ENCODE measurements around the gene NMRK1.

The NMRK1 gene

DNA sequence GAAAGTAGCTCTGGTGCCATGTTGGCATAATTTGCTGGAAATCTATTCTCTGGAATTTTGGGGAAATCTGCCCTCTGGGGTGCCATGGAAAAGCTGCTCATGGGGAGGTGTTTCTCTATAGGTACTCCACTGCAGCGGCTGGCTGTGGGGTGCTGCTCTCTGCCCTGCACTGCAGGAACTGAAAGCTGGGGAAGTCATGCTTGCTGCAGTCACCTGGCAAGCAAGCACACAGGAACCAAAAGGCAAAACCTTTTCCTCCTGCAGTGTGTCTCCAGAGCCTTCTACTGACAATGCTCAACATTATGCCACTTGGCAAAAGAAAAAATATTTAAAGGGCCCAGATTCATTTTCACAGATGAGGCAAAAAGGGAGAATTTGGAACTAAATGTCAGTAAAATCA lies 34.1 kb downstream of the NMRK1 start:
- H3K4me3 Mint-ChIP-seq: no peak overlapping the region
- ATAC-seq: no peak
- H3K27ac Mint-ChIP-seq: no peak overlapping the region
- H3K36me3 Mint-ChIP-seq: no peaks in the 10 kb centered on the region
- no peaks in the 10 kb centered on the region for H3K4me1 Mint-ChIP-seq
- DNase-seq (ENCODE audit: low spot score in 2 of 2): no peak
- no peaks in the 10 kb centered on the region for H3K9me3 Mint-ChIP-seq

DNA sequence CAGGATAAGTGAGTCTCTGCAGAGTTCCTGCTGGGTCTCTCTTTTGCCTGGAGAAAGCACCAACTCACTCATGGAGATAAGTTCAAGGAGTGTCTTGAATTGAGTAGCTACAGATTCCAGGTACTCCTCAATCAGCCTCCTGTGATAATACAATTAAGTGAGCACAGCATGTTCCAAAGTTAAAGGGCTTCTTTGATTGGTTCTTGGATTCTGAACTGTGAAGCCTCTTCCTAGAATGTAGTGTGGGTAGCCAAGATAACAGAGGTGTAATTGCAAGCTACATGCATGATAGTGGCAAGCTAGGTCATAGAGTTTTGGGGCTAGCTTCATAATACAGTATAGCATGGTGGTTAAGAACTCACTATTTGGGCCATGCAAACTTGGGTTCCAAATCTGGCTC lies 36.7 kb downstream of the NMRK1 start:
- Mint-ChIP-seq H3K9me3 (no peaks in the 10 kb centered on the region), H3K36me3 (no peaks in the 10 kb centered on the region), H3K27ac (no peak overlapping the region), H3K4me1 (no peaks in the 10 kb centered on the region), H3K4me3 (no peak overlapping the region)
- ATAC-seq (no peak), DNase-seq (ENCODE audit: low spot score in 2 of 2) (no peak)

DNA sequence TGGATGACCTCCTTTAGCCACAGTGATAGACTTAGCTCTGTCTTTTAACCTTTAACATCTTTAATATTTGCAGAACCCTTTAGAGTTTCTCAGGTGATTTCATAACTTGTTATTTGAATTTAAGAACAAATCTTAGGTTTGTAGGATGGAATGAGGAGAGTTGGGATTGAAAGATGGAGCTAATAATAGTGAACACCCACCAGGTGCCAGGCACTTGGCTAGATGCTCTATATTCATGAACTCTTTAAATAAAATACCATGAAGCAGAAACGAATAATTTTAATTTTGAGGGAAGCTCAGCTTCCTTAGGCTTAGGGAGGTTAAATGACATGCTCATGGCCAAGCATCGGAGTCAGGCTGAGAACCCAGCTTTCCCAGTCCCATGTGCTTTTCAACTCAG lies 40.4 kb downstream of the NMRK1 start:
- Mint-ChIP-seq H3K27ac (no peak overlapping the region), H3K4me3 (no peak overlapping the region), H3K9me3 (no peaks in the 10 kb centered on the region), H3K36me3 (no peaks in the 10 kb centered on the region), H3K4me1 (no peaks in the 10 kb centered on the region)
- DNase-seq (ENCODE audit: low spot score in 2 of 2): no peak
- no peak for ATAC-seq

DNA sequence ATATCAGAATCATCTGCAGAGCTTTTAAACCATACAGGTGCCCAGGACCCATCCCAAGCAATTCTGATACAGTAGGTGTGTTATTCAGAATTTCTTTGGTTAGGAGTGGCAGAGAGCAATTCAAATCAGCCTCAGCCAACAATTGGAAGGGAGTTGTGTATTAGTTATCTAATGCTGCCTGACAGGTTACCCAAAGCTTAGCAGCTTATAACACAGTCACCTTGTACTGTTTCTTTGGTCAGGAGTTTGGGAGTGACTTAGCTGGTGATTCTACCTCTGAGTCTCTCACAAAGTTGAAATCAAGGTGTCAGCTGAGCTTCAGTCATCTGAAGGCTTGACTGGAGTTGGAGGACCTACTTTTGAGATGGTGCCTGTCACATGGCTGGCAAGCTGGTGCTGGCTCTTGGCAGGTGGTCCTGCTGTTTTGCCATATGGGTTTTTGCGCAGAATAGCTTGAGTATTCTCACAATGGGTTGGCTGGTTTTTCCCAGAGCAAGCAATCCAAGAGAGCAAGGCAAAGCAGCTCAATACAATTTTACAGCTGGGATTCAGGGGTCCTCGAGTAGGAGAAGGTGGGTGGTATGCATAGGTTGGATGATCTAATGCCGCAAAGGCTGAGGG lies 41.1 kb downstream of the NMRK1 start:
- H3K27ac Mint-ChIP-seq: no peak overlapping the region
- no peaks in the 10 kb centered on the region for H3K36me3 Mint-ChIP-seq

DNA sequence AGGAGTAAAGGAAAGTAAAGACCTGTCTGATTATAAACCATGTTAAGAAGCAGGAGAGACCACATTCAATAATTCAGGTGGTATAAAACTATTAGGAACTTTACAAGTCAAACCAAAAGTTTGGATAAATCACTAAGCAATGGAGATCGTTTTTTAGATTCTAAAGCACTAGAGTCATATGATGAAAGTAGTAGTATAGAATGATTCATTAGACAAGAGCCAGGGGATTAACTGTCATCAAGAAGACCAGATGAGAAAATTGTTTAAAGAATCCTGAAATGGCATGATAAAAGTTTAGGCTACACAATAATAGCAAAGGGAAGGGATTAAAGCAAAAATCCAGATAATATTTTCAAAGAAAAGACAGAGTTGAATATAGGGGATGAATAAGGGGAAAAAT lies 46.9 kb downstream of the NMRK1 start:
- H3K4me1 Mint-ChIP-seq: peaks cover 9% of the 10 kb centered on the region
- no peaks in the 10 kb centered on the region for H3K36me3 Mint-ChIP-seq
- ATAC-seq (no peak), DNase-seq (ENCODE audit: low spot score in 2 of 2) (no peak)
- H3K9me3 Mint-ChIP-seq: no peaks in the 10 kb centered on the region
- H3K4me3 Mint-ChIP-seq: no peak overlapping the region
- no peak overlapping the region for H3K27ac Mint-ChIP-seq

More for the DNA sequence above, 41.1 kb downstream of the NMRK1 start:
- Mint-ChIP-seq H3K4me1 (no peaks in the 10 kb centered on the region), H3K9me3 (no peaks in the 10 kb centered on the region), H3K4me3 (no peak overlapping the region)
- DNase-seq (ENCODE audit: low spot score in 2 of 2) (no peak), ATAC-seq (no peak)

DNA sequence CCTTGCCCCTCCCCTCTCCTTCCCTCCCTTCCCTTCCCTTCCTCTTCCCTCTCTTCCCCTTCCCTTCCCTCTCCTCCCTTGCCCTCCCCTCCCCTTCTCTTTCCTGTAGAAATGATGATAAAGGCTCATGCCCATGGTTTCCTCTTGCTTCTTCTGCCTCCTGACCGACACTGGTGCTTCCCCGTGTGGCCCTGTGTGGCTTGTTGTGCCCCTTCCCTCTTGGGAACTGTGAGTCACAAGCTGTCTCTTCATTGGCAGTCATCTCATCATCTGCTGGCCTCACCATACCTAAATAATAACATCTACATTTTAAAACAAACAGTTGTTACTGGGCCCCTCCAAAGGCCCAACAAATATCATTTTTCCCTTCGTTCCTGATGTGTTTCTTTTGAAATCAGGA lies 48.2 kb downstream of the NMRK1 start:
- DNase-seq (ENCODE audit: low spot score in 2 of 2): no peak
- Mint-ChIP-seq H3K27ac (peak overlapping the region; percentile 26), H3K9me3 (no peaks in the 10 kb centered on the region), H3K4me3 (no peak overlapping the region), H3K4me1 (peaks cover 9% of the 10 kb centered on the region), H3K36me3 (no peaks in the 10 kb centered on the region)
- peak; percentile 89 for ATAC-seq

DNA sequence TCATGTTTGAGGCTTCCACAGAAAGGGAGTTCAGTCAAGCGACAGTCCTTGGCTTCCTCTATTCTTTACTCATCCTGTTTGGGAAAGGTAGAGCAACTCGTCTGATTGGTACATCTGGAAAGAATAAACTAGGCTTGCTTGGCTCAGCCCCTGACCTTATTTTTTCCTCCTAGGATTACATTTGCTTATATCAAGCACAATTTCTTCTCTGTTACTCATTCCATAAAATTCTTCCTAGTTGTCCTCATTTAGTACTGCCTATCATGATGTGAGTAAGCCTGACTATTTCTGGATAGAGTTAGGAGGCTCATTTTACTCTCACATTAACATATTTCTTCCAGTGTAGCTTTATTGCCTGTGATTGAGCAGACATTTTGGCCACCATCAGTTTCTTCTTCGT lies 48.9 kb downstream of the NMRK1 start:
- Mint-ChIP-seq H3K4me1 (peaks cover 9% of the 10 kb centered on the region), H3K9me3 (no peaks in the 10 kb centered on the region), H3K27ac (no peak overlapping the region), H3K36me3 (no peaks in the 10 kb centered on the region), H3K4me3 (no peak overlapping the region)
- ATAC-seq: no peak
- no peak for DNase-seq (ENCODE audit: low spot score in 2 of 2)

DNA sequence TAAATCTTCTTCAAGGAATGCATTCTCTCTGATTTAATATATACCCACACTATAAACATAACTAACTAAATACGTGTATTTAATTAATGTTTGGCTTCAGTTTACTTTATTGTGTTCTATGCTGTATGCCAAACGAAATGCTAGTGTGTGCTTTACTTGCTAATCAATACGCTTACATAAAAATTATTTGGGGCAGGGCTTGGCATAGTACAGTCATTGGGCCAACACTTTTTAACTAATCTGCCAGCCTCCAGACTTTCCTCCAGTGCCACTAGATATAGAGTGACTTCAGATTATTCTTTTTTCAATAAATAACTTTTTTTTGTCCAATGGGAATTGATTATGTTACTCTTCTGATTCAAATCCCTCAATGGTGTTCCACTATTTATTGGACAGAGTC lies 51.2 kb downstream of the NMRK1 start:
- DNase-seq (ENCODE audit: low spot score in 2 of 2) (no peak), ATAC-seq (no peak)
- peaks cover 9% of the 10 kb centered on the region for H3K4me1 Mint-ChIP-seq
- no peaks in the 10 kb centered on the region for H3K9me3 Mint-ChIP-seq
- no peak overlapping the region for H3K4me3 Mint-ChIP-seq
- no peaks in the 10 kb centered on the region for H3K36me3 Mint-ChIP-seq
- no peak overlapping the region for H3K27ac Mint-ChIP-seq

DNA sequence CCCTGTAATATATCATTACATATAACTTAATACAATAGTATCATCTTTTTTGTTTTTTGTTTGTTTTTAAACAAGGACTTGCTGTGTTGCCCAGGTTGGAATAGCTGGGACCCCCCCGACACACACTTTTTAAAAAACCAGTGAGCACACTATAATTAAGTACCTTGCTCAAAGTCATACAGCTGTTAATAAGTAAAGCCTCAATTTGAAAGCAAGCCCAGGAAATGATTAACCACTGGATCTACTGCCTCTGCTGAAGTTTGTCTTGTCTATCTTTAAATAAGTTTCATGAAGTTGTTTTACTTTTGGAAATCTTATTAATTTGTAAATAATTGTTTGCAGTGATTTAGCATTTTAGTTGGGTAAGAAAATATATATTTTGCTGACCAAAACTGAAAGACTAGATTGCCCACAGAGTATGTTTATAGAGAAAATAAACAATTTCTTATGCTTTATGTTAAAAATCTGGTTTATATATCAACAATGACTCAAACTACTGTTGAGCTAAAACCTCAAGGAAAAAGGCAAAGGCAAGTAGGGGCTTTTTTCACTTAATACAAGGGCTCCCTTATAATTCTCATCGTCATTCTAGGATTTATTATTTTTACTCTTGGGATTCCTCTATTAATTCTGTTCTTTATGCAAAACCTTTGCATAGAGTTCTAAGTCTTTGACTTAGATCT lies 54.0 kb downstream of the NMRK1 start:
- Mint-ChIP-seq H3K27ac (no peak overlapping the region), H3K4me3 (no peak overlapping the region), H3K36me3 (no peaks in the 10 kb centered on the region), H3K9me3 (no peaks in the 10 kb centered on the region), H3K4me1 (no peaks in the 10 kb centered on the region)
- DNase-seq (ENCODE audit: low spot score in 2 of 2) (no peak), ATAC-seq (no peak)

DNA sequence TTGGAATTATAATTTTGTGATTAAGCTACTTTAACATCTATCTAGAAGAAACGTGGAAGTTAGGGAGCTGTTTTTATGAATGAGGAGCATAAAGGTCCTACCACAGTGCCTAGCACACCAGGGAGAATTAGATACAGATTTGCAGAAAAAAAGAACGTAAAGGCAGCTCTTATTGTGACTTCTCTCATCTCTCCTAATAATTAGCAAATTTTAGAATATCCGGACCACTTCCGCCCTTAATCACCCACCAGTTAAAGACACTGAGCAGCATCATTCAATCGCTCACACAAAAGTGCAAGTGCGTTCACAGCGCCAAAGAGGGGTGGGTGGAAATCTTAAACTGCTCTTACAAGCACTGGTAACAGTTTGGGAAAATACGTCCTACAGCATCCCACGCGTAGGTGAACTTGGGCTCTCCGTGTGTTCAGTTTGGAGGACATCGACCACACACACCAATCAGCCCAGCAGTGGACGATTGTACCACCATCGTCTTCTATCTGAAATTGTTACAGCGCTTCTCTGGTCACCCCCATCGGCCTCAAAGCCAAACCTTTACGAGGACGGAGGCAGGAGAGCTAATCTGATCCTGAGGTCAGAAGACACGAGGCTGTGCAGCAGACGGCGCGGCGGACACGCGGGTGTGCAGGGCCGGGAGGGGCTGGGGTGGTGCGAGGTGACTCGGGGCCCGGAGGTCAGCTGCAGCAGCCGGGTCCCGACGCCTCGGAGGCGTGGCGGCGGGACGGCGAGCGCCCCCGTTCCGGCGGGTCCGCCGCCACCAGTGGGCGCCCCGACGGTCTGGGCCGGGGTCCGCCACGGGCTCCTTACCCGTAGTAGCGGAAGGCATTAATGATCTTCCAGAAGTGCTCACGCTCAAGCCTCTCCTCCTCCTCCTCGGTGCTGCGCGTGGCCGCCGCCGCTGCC lies 60.5 kb downstream of the NMRK1 start:
- Mint-ChIP-seq H3K9me3 (no peaks in the 10 kb centered on the region), H3K27ac (peak overlapping the region; percentile 90), H3K4me1 (peaks cover 44% of the 10 kb centered on the region), H3K36me3 (peaks cover 8% of the 10 kb centered on the region), H3K4me3 (peak overlapping the region; percentile 79)
- peak in 1 of 2 donors; percentile 44 for DNase-seq (ENCODE audit: low spot score in 2 of 2)
- peak; percentile 61 for ATAC-seq

DNA sequence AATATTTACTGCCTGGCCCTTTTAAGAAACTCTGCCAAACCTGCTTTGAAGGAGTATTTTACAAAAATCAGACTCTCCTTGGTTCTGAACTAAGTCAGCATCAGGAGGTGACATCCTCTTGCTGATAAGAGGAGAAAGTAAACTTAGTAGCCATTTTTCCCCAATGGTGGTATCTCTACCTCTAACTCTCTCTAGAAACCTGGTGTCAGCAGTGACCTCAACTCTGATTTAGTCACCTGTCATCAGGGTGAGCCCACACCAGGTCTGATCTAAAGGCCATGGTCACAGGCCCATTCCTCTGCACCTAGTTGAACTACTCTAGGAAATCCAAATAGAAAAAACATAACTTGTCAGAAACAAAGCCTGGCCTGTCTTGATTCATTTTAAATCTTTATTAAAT lies 64.1 kb downstream of the NMRK1 start:
- no peak overlapping the region for H3K27ac Mint-ChIP-seq

DNA sequence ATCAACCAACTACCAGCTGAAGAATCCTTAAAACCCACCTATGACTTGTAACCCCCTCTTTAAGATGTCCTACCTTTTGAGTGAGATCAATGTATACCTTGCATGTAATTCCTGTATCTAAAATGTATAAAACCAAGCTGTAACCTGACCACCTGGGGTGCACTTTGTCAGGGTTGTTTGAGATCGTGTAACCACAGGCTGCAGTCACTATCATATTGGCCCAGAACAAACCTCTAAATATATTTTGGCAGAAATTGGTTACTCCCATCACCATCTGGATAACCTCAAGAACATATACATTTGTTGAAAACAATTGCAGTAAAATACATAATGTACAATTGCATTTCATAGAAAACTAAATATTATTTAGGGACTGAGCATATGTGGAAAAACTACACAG lies 68.3 kb downstream of the NMRK1 start:
- ATAC-seq: no peak
- Mint-ChIP-seq H3K27ac (no peak overlapping the region), H3K4me3 (no peak overlapping the region)

More for the DNA sequence above, 64.1 kb downstream of the NMRK1 start:
- H3K36me3 Mint-ChIP-seq: peaks cover 15% of the 10 kb centered on the region
- H3K4me1 Mint-ChIP-seq: peaks cover 63% of the 10 kb centered on the region
- H3K4me3 Mint-ChIP-seq: no peak overlapping the region
- ATAC-seq: peak; percentile 58
- no peaks in the 10 kb centered on the region for H3K9me3 Mint-ChIP-seq
- DNase-seq (ENCODE audit: low spot score in 2 of 2): no peak

DNA sequence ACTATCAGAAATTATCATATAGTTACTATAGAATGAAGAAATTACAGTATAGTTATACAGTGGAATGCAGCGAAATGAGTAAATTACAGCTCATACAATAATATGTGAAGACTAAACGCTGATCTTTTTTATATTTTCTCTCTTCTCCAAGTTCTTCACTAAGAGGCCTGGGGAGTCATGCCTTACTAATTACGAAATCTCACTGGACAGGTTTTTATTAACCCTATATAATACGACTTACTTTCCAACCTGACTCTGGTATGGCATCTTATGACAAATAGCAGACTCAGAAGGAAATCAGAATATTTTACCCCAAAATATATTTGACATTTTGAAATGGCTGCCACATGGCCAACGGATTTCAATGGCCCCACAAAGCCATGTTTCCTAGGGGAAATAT lies 68.9 kb downstream of the NMRK1 start:
- no peak overlapping the region for H3K27ac Mint-ChIP-seq
- peaks cover 37% of the 10 kb centered on the region for H3K4me1 Mint-ChIP-seq
- no peaks in the 10 kb centered on the region for H3K9me3 Mint-ChIP-seq
- H3K4me3 Mint-ChIP-seq: no peak overlapping the region
- DNase-seq (ENCODE audit: low spot score in 2 of 2) (no peak), ATAC-seq (no peak)
- peaks cover 35% of the 10 kb centered on the region for H3K36me3 Mint-ChIP-seq

More for the DNA sequence above, 68.3 kb downstream of the NMRK1 start:
- H3K4me1 Mint-ChIP-seq: peaks cover 41% of the 10 kb centered on the region
- no peaks in the 10 kb centered on the region for H3K9me3 Mint-ChIP-seq
- H3K36me3 Mint-ChIP-seq: peaks cover 30% of the 10 kb centered on the region
- DNase-seq (ENCODE audit: low spot score in 2 of 2): no peak

DNA sequence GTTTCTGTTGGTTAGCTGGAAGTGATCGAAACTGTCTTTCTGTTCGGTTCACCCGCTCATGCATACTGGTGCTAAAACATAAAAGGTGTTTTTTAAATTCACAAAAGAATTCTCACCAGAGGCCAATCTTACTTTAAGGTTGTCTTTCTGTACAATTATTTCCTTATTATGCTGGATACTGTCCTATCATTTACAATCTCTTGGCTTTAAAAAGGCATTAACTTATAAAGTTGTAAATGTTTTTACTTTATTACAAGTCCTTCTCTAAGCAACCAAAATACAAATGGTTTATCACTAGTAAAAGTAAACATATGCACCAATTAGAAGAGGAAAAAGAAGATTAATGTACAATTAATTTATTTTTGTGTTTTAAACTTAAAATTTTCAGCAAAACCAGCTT lies 70.6 kb downstream of the NMRK1 start:
- ATAC-seq (no peak), DNase-seq (ENCODE audit: low spot score in 2 of 2) (no peak)
- Mint-ChIP-seq H3K27ac (no peak overlapping the region), H3K9me3 (no peaks in the 10 kb centered on the region), H3K4me1 (peaks cover 26% of the 10 kb centered on the region), H3K4me3 (no peak overlapping the region), H3K36me3 (peaks cover 47% of the 10 kb centered on the region)

DNA sequence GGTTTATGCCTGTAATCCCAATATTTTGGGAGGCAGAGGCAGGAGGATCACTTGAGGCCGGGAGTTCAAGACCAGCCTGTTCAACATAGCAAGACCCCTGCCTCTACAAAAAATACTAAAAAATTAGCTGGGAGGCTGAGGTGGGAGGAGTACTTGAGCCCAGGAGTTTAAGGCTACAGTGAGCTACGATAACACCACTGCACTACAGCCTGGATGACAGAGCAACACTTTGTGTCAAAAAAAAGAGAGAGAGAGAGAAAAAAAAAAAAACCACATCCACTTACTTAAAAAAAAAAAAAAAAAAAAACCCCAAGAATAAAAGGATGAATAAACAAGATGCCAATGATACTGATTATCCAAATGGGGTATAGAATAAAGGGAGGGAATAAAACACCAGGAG lies 74.2 kb downstream of the NMRK1 start:
- Mint-ChIP-seq H3K9me3 (no peaks in the 10 kb centered on the region), H3K36me3 (peaks cover 55% of the 10 kb centered on the region), H3K4me1 (peaks cover 26% of the 10 kb centered on the region), H3K4me3 (no peak overlapping the region), H3K27ac (no peak overlapping the region)
- DNase-seq (ENCODE audit: low spot score in 2 of 2) (no peak), ATAC-seq (no peak)
